GM21528 (cell line): ENCODE measurements around the gene MANSC4.

Experiments used
- ATAC-seq: cut with Tn5 transposase; IDR thresholded peaks from one replicate; pipeline ENCODE4 v1.9.1; 2021; ENCODE audit warnings: mild to moderate bottlenecking, moderate library complexity; ENCODE audit not compliant: unreplicated experiment, low FRiP score

Gene MANSC4

DNA sequence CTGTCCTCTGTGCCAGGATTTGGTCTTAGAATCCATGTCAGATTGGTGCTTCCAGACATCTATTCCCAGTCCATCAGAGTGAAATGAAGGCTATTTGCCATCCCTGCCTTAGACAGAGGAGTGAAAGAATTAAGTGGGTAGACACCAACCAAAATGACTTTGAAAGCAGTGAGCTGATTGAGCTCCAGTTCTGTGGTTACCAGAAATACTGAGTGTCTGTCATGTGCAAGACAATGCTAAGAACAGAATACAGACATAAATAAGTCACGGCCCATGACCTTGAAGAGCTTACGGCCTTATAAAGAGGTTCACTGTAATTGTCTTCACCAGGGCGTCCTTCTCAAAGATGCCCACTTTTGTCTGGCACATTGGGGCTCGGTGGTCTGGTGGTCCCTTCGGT, 21.6 kb upstream of the MANSC4 start:
- ATAC-seq: no peak

DNA sequence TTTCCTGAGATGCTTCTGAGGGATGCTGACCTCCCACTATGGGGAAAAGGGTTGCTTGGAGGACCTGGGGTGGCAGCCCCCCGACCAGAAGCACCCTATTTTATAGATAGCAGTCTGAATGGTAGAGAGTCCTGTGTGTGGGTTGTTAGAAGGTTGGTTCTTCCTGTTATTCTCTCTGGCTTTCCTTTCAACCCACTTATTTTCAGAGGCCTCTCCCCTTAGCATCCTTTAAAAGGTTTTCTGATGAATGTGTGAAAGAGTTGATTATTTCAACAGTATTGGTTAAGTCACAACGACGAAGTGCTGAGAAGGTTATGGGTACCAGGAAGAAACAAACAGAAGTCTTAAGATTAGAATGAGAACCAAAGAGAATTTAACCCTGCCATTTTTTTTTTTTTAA, 20.8 kb upstream of the MANSC4 start:
- no peak for ATAC-seq

DNA sequence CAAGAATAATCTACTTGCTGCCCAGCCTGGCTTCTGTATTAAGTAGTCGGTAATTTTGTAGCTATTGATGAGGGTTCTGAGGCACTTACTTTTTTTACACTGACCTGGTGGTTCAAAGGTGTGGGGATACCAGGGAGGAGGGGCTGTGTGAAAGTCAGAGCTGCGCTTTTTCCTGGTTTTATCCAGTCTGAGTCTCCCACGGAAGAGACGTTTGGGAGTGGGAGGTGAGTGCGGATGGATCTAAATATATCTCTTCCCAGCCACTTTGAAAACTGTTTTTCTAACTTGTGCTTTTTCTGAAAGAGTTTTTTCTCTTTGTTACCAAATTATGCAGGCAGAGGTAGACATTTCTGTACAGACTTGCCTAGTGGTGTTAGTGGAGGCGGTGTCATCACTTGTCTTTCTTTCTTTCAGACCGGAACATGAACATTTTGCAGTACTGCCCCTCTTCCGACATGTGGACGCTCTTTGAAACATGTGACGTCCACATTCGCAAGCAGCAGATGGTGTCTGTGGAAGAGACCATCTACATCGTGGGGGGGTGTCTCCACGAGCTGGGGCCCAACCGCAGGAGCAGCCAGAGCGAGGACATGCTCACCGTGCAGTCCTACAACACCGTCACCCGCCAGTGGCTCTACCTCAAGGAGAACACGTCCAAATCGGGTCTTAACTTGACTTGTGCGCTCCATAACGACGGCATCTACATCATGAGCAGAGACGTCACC, 17.4 kb upstream of the MANSC4 start:
- no peak for ATAC-seq

DNA sequence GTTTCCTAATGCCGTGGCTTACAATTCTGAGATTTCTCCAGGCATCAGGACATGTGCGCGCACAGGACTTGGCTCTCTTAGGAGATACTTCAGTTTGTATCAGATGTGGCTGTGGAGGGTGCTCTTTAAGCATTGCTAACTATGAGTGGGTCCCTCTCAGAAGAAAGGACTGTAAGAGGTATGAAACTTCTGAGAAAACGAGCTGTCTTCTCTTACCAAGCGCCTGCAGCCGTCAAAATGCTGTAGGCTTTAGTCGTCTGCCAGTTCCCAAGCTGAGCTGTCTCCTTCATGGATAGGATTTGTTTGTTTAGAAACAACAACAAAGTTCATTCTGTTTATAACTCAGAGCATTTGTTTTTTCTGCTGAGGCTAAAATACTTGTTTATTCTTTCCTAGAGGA, 16.1 kb upstream of the MANSC4 start:
- no peak for ATAC-seq

DNA sequence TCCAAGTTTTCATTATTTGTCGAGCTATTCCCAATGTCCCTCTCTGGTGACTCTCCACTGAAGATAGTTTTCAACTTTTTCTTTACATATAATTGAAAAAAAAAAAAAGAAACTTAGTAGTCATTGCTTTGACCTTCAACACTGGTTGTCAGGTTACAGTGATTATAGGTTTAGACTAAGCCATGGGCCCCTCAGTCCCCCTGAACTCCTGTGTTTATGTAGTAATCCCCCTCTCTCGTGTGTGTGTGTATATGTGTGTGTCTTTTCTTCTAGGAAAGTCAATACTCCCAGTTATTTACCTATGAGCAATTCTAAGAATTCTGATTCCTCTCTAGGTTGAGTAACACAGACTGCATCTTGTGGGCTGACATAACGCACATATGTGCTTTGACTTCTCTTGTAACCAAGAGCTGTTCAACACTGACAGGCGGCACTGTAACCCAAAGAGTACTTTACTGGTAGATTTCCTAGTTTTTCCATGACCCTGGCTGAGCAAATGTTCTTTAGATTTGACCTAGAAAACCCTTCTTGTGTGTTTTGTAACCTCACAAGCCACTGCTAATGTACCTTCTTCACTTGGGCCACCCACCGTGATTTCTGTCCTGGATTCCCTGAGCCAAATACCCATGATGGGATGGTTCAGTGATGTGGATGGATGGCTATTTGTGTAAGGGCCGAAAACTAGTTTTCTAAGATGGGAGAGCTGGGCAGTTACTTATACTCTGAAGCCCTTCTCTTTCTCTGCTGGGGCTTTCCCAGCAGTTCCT, 15.0 kb upstream of the MANSC4 start:
- ATAC-seq: no peak

DNA sequence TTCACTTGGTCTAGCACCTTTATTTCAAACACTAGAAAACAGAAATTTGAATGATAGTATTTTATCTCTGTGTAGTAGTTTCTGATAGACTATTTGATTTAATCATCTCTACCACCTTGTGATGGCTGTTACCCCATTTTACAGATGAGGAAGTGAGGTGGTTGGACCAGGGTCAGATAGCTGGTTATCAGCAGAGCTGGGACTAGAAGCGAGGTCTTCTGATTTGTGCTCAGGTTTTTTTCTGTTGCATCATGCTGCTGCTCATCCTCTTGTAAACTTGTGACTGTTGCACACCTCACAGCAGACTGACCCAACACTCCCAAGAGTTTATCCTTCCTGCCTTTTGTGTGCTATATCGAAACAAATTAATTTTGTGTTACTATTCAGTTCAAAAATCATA, 10.1 kb upstream of the MANSC4 start:
- ATAC-seq: no peak

DNA sequence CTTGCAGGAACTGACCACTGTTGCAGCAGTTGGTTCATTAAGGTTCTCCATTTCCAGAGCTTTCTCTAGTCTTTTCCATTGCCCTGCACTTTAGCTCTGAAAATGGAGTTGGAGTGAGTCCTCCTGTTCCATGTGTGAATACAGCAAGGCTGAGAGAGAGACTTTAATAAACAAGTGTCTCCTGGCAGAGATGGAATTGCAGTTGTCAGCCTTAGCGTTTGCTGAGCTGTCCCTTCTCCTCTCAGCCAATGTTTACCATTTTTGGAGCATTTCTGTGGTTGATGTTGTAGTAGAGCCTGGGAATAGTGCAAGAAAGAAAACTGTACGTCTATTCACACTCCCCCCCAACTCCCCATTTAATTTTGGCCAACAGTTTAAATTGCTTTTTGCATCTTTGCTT, 7.5 kb upstream of the MANSC4 start:
- no peak for ATAC-seq

DNA sequence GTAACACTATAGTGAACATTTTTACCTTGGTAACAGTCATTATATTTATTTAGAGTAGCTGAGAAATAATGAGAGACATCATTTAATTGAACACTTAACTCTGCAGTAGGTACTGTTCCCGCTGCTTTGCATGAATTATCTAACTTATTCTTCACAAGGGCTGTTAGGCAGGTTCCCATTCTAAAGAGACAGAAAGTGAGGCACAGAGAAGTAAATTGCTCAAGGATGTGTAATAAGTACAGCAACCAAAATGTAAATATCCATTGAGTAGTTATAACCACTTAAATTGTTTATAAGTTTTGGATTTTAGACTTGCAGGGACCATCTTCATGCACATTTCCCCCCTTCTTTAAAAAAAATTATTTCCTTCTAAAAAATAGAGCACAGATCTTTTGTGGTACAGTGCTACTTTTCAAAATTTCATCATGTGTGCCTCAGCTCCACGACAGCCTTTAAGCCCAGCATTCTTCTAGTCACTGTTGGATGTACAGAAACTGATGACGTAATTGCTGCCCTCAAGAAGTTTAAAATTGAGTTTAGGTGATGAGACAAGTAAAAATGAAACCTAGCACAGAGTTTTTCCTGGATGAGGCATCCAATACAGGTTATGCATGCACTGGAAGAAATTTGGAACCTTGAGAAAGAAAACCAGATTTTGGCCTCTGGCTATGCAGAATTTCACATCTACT, 6.0 kb upstream of the MANSC4 start:
- no peak for ATAC-seq

DNA sequence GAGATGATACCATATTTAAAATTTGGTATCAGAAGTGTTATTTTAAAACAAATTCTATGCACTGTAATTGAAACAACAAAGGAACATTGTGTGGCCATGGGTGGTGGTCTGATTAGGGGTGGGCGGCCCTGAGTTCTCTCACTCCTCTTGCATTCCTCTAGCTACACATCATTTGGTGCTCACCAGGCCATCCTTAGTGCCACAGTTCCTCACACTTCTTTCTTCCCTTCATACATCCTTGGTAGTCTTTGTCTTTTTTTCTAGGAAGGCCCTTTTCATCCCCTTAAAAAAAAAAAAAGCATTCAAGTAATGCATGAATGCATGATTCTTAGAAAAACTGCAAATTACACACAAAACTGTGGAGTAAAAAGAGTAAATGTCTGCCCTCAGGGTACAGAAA, 2.4 kb upstream of the MANSC4 start:
- no peak for ATAC-seq

DNA sequence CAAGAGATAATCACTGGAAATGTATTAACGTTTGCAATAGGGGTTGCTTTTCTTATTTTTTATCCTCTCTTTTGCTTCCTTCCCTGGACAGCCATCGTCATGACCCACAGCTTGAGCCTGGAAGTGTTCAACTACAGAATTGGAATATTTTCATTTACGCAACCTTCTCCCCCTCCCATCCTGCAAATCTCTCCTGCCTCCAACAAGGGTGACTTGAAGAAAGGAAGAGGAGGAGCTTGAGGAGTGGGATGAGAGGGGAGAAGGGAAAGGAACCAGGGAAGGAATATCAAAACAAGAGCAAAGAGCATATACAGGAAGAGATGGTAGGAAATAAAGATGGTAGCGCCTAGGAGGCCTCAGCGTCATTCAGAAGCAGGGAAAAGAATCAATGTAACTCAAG, 1.6 kb upstream of the MANSC4 start:
- ATAC-seq: no peak

DNA sequence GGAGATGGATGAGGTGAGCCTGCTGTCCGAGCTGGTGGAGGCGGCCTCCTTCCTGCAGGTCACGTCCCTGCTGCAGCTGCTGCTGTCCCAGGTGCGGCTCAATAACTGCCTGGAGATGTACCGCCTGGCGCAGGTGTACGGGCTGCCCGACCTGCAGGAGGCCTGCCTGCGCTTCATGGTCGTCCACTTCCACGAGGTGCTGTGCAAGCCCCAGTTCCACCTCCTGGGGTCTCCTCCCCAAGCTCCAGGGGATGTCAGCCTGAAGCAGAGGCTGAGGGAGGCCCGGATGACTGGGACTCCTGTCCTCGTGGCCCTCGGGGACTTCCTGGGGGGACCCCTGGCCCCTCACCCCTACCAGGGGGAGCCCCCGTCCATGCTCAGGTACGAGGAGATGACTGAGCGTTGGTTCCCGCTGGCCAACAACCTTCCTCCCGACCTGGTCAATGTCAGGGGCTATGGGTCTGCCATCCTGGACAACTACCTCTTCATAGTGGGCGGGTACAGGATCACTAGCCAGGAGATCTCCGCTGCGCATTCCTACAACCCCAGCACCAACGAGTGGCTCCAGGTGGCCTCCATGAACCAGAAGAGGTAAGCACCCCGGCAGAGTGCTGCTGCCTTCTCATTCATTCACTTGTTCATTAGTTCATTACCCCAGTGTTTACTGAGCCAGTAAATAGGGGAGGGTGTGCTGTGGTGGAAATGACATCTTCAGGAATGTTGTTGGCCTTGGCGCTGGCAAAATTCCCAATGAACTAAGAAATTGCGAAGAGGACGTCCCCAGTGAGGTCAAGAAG, 774 bp upstream of the MANSC4 start:
- ATAC-seq: peak; percentile 43

DNA sequence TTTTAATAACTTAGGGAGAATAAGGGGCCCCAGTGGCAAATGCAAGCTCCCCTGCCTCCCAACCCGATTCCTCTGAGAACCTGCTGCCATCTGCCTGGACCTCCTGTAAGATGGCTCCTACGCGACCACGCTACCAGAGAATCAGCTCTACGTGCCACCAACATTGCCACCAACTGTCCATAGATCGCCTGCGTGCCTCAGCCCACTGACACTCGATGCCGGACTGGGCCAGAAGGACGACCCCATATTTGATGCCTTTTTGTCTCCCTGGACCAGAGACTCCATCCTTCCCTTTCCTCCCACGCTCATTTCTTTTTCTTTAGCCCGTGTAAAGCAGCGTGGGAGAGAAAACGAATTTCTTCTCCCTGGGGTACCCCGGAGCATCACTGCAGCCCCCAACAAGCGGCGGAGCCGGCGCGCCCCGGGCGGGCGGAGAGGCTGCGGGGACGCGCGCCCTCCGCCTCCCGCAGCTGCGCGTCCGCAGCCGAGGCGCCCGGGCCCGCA, 568 bp downstream of the MANSC4 start:
- peak; percentile 62 for ATAC-seq

DNA sequence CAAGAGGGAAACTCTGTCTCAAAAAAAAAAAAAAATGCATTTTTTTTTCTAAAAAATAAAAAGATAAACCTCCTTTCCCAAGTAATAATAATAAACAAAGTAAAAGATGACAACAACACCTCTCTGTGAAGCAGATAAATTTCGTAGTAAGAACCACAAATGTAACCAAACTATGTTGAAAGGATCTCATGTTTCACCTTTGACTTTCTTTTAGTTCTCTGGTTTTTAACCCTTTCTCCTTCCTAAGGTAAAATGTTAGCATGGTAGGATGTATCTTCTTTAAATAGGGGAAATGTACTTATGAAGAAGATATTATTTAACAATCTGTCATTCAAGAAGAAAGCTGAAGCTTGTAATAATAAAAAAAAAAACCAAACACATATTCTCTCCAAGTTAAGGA, 1.8 kb downstream of the MANSC4 start:
- ATAC-seq: no peak

DNA sequence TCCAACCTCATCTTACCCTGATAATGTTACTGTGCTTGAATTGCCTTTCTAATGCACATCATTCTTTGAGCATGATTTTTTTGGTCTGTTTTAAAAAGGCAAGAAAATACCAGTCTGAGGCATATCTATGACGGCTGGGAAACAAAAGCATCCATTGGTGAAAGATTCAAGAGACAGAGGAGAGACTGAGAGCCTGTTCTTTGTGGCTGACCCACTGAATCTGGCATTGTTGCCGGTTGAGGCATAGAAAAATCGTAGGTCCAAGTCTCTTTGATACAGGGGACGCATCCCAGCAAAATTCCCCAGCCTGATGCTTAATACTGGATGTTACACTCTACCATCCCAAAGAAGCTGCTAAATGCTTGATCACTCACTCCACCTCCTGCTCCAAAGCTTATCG, 2.9 kb downstream of the MANSC4 start:
- ATAC-seq: no peak

DNA sequence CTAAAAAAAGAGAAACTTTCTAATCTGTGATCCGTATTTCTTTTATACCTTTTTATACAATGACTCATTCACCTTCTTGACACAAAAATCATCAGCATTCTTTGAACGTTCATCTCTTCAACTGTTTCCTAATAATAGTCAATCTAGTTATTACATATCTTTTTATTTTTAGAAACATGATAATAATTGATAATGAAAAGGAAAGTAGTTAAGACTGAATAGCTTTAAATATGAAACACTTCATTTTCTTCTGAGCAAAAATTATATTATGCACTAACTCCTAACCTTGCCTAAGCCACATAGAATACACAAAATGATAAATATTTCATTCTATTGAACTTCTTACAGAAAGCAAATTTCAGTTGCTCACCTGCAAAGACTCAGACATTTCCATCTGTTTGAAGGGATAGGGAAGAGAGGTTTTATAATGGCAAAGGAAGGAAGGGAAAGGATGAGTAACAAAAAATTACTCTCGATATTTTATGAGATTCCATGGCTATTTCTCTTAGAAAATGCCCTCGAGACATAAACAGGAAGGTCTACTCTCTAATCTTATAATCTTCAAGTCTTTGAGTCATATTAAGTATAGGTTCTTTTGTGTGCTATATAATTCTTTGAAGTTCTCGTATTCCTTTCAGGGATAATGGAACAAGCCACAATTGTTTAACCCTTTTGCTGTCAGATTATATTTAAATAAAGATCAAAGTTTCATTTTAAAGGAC, 7.5 kb downstream of the MANSC4 start:
- ATAC-seq: no peak

DNA sequence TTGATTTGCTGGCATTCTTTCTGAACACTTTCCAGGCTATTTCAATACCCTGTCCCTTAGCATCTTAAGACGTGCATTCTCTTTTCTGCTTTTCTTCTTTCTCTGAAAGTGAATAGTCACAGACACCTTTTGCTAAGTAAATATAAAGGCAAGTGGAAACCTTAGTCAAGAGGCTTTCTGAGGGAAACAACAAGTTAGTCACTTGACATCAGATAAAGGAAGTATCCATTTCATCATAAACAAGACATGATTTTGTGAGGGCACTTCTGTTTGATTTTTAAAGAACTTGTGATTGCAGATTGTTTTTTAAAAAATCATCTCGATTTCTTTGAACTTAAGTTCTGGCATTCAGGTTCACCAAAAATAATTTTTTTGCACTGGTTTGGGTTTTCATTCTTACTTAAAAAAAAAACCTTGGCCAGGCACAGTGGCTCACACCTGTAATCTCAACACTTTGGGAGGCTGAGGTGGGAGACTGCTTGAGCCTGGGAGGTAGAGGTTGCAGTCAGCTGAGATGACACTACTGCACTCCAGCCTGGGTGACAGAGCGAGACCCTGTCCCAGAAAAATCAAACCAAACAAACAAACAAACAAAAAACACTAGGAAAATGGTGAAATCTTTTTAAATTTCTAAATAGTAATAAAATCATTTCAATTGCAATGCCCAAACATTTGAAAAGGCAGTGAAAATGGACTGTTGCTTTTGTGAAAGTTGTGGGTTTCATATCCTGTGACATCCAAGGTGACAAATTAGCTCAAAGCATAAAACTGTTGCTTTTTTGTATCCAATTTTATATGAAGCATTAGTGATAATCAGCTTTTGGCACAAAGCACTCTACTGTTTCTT, 8.3 kb downstream of the MANSC4 start:
- ATAC-seq: no peak

DNA sequence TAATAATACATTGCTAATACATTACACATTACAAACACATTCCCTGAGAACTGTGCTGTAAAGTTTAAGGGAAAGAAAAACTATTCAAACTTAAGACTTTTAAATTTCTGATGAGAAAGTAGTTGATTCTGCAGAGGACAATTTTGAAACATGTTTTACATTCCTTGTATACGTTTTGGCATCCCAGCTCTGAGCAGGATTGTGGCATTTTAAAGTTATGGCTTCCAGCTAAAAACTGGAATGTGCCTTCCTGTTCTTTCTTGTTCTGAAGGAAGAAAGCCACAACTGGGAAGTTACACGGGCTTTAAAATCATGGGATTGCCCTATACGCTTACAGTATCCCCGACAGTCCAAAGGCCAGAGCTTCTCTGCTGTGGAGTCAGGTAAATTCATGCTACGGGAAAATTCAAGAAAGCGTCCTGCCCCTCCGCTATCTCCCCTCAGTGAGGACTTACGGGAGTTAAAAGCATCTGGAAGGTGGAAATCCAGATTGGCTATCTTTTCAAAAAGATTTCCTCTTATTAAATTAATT, 10.8 kb downstream of the MANSC4 start:
- no peak for ATAC-seq

DNA sequence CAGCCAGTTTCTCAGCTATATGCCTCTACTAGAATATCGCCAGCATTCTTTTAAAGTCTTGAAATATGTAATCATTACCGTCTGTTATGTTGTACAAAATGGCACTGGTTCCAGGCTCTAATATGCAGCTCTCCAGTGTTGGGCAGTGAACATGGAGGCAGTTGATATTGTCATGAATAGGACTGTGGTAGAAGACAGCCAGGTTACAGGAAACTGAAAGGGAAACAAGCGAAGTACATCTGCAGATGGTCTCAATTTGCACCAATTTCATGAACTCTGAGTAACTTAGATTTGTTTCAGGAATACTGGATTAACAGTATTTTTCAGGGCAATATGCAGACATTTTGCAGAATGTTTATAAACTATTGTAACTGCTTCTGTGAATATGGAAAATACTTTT, 13.4 kb downstream of the MANSC4 start:
- ATAC-seq: no peak

DNA sequence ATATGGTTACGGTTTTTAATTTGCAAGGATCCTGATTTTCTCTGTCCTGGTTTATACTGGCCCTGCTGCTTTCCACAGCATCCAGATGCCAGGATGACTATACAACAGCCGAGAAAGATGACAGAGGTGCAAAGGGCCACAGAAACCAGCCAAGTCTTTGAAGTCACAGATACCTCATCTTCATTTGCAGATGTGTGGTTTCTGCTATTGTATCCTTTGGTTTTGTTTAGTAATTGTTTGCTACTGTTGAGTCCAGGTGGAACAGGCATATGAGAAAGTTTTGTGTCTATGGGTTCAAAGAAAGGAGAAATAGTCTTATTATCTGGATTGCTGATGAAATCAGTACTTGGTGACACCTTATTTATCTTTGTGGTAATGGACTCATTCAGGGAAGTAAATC, 17.3 kb downstream of the MANSC4 start:
- no peak for ATAC-seq
